ENCODE results near the gene ST8SIA5. TPM values are rescaled to one million over a fixed set of nuclear protein-coding genes. Genes with fewer than 3 reads are reported as not detected.

Gene ST8SIA5
- polyA plus RNA-seq, 6 donors from 2014 or later, result not detected

- H3K27ac Mint-ChIP-seq, result no peak overlapping the region
- DNase-seq (no peak), ATAC-seq (ENCODE audit: low read depth in 2 of 2) (no peak)
- no peaks in the 10 kb centered on the region for H3K9me3 Mint-ChIP-seq
- peaks cover 14 to 20% (median 18%) of the 10 kb centered on the region in 3 donors for H3K4me1 Mint-ChIP-seq
- no peaks in the 10 kb centered on the region for H3K36me3 Mint-ChIP-seq
- H3K27me3 Mint-ChIP-seq, result peaks cover 48 to 80% (median 52%) of the 10 kb centered on the region in 3 donors
- H3K4me3 Mint-ChIP-seq, result peak overlapping the region in 1 of 8 donors; percentile 1
These were observed 3.0 kb upstream of the ST8SIA5 start for GRCh38 chr18:46759890-46760289.

DNA sequence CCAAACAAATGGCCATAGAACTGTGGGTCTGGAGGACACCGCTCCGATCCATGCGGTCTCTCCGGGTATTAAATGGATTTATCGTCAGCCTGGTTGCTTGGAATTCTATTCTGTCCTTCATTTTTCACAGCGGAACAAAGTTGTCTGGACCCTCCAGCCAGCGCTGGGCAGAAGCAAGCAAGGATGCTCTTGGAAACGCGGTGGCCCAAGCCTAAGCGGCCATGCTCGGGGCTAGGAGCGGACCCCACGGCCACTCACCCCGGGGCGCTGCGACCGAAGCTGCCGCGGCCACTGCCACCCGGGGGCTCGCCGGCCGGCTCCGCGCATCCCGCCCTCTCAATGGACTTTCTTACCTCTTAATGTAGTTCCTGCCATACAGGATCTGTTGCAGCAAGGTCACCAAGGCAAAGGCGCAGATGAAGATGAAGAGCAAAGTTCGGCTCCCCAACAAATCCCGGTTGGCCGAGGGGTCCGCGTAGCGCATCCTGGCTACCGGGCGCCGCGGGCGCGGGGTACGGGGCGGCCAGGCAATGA is 761 bp downstream of the ST8SIA5 start:
- Mint-ChIP-seq H3K27ac (no peak overlapping the region), H3K9me3 (peaks cover 0 to 5% (median 0%) of the 10 kb centered on the region in 7 donors), H3K4me3 (peak overlapping the region; percentile 44 to 82 (median 67)), H3K4me1 (peaks cover 24 to 28% (median 27%) of the 10 kb centered on the region in 3 donors), H3K36me3 (no peaks in the 10 kb centered on the region), H3K27me3 (peaks cover 47 to 78% (median 48%) of the 10 kb centered on the region in 3 donors)
- ATAC-seq (ENCODE audit: low read depth in 2 of 2) (peak in 1 of 2 donors; percentile 13), DNase-seq (no peak)

- DNase-seq (no peak), ATAC-seq (ENCODE audit: low read depth in 2 of 2) (no peak)
- Mint-ChIP-seq H3K4me3 (peak overlapping the region; percentile 44 to 82 (median 67)), H3K4me1 (peaks cover 24 to 28% (median 27%) of the 10 kb centered on the region in 3 donors), H3K36me3 (no peaks in the 10 kb centered on the region), H3K27me3 (peaks cover 42 to 72% (median 48%) of the 10 kb centered on the region in 3 donors), H3K27ac (peak overlapping the region in 1 of 6 donors; percentile 49), H3K9me3 (peaks cover 0 to 7% (median 0%) of the 10 kb centered on the region in 7 donors)
These were observed 1.4 kb downstream of the ST8SIA5 start for GRCh38 chr18:46755315-46756024.

DNA sequence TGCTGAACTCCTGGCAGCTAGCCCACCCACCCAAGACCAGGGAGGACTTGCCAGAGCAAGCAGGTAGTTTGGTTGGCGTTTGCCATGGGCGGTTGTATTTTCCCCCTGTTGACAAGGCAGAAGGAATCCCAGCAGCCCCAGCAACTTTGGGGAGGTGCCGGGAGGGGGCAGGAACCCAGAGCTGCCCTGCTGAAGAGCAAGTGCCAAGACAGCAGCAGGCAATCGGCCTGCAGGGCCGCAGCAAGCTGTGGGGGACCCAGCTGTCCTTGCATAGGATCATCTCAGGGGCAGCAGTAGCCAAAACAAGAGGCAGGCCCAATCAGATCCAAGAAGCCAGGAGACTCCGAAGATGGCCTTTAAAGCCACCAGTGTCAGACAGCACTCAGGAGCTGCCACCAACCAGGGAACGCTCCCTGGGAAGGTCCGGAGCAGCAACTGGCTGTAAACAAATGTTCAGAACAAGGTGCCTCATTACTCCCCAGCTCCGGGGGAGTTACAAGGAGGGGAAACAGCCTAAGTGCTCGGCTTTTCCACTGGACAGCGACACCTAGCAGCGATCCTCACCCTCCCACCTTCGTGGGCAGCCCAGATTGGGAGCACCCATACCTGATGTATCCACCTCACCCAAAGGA is 2.1 kb downstream of the ST8SIA5 start:
- H3K27me3 Mint-ChIP-seq, result peaks cover 37 to 66% (median 46%) of the 10 kb centered on the region in 3 donors

DNA sequence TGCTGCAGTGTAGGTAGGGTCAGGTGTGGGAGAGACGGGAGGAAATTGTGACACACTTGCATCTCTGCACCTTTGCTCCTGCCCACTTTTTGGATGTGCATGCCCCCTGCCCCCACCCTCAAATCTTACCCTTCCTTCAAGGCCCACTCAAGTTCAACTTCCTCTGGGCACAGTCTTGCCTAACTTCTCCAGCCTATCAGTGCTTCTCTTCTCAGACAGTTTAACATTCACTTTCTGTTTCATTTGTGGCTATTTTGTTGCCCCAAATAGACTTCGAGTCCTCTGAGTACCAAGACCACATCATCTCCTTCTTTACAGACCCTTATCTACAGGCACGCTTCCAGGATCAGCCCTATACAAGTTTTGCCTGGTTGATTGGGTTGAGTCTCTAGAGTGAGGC is 2.7 kb downstream of the ST8SIA5 start:
- ATAC-seq (ENCODE audit: low read depth in 2 of 2) (no peak), DNase-seq (no peak)
- peaks cover 24 to 28% (median 27%) of the 10 kb centered on the region in 3 donors for H3K4me1 Mint-ChIP-seq
- peaks cover 31 to 60% (median 41%) of the 10 kb centered on the region in 3 donors for H3K27me3 Mint-ChIP-seq
- peak overlapping the region in 1 of 8 donors; percentile 52 for H3K4me3 Mint-ChIP-seq
- H3K9me3 Mint-ChIP-seq, result peaks cover 0 to 7% (median 0%) of the 10 kb centered on the region in 7 donors
- H3K27ac Mint-ChIP-seq, result no peak overlapping the region
- no peaks in the 10 kb centered on the region for H3K36me3 Mint-ChIP-seq

More for the DNA sequence above, 2.1 kb downstream of the ST8SIA5 start:
- Mint-ChIP-seq H3K4me1 (peaks cover 24 to 28% (median 27%) of the 10 kb centered on the region in 3 donors), H3K27ac (no peak overlapping the region), H3K36me3 (no peaks in the 10 kb centered on the region), H3K4me3 (peak overlapping the region in 2 of 8 donors; percentile 26 to 72), H3K9me3 (peaks cover 0 to 7% (median 0%) of the 10 kb centered on the region in 7 donors)
- DNase-seq (no peak), ATAC-seq (ENCODE audit: low read depth in 2 of 2) (no peak)

GRCh38 chr18:46751882-46752281 is 5.0 kb downstream of the ST8SIA5 start:
- DNase-seq (no peak), ATAC-seq (ENCODE audit: low read depth in 2 of 2) (no peak)
- peaks cover 0 to 7% (median 0%) of the 10 kb centered on the region in 7 donors for H3K9me3 Mint-ChIP-seq
- H3K27me3 Mint-ChIP-seq, result peaks cover 18 to 43% (median 27%) of the 10 kb centered on the region in 3 donors
- no peak overlapping the region for H3K27ac Mint-ChIP-seq
- H3K36me3 Mint-ChIP-seq, result no peaks in the 10 kb centered on the region
- H3K4me3 Mint-ChIP-seq, result no peak overlapping the region
- H3K4me1 Mint-ChIP-seq, result peaks cover 18 to 21% (median 19%) of the 10 kb centered on the region in 3 donors

DNA sequence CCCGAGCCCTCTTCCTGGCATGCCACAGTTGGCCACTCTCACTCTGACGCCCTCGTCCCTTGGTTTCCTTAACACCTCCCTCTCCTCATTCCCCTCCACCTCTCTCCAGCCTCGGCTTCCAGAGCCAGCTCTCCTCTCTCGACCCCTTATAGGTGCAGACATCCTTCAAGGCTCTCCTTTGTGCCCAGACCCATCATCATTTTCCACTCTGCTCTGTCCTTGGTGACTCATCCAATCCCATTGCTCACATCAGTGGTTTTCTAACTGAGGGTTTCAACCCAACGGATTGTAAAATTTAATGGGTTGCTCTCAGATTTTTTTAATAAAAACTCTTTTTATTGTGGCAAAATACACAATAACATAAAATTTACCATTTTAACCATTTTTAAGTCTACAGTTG is 6.2 kb downstream of the ST8SIA5 start:
- no peaks in the 10 kb centered on the region for H3K36me3 Mint-ChIP-seq
- peaks cover 11 to 17% (median 12%) of the 10 kb centered on the region in 3 donors for H3K4me1 Mint-ChIP-seq
- peaks cover 0 to 15% (median 5%) of the 10 kb centered on the region in 7 donors for H3K9me3 Mint-ChIP-seq
- ATAC-seq (ENCODE audit: low read depth in 2 of 2), result no peak
- peaks cover 13 to 33% (median 25%) of the 10 kb centered on the region in 3 donors for H3K27me3 Mint-ChIP-seq
- peak overlapping the region in 1 of 6 donors; percentile 45 for H3K27ac Mint-ChIP-seq
- H3K4me3 Mint-ChIP-seq, result no peak overlapping the region
- DNase-seq, result no peak

DNA sequence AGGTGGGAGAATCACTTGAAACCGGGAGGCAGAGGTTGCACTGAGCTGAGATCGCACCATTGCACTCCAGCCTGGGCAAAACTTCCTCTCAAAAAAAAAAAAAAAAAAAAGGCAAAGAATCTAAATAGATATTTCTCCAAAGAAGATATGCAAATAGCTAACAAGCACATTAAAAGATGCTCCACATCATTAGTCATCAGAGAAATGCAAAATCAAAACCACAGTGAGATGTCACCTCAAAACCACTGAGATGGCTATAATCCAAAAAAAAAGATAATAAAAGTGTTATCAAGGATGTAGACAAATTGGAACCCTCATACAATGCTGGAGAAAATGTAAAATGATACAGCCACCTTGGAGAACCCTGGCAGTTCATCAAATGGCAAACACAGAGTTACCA is 8.4 kb downstream of the ST8SIA5 start:
- no peak for DNase-seq
- H3K36me3 Mint-ChIP-seq, result no peaks in the 10 kb centered on the region
- ATAC-seq (ENCODE audit: low read depth in 2 of 2), result no peak
- H3K27me3 Mint-ChIP-seq, result peaks cover 1 to 37% (median 23%) of the 10 kb centered on the region in 3 donors
- no peaks in the 10 kb centered on the region for H3K4me1 Mint-ChIP-seq
- no peak overlapping the region for H3K27ac Mint-ChIP-seq
- peaks cover 0 to 16% (median 5%) of the 10 kb centered on the region in 7 donors for H3K9me3 Mint-ChIP-seq
- no peak overlapping the region for H3K4me3 Mint-ChIP-seq

DNA sequence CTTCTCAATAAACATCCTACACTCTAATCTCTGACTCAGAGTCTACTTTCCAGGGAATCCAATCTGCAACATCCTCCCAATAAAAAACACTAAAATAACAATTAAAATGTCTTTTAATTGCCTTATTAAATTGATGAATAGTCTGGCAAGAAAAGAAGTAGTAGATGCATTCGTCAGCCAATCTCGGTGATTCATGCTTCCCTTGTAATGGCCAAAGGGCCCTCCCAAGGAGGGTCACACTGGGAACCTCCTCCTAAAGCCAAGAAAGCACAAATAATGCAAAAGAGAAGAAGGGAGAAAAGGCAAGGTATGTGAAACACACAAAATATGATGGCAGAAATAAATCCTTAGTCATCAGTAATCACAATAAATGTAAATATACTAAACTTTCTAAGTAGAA is 16.8 kb downstream of the ST8SIA5 start:
- H3K36me3 Mint-ChIP-seq, result peaks cover 0 to 13% of the 10 kb centered on the region in 2 donors
- ATAC-seq (ENCODE audit: low read depth in 2 of 2) (no peak), DNase-seq (no peak)
- H3K27me3 Mint-ChIP-seq, result peaks cover 23 to 57% (median 57%) of the 10 kb centered on the region in 3 donors
- no peak overlapping the region for H3K27ac Mint-ChIP-seq
- peaks cover 4 to 11% (median 9%) of the 10 kb centered on the region in 7 donors for H3K9me3 Mint-ChIP-seq
- H3K4me1 Mint-ChIP-seq, result no peaks in the 10 kb centered on the region
- H3K4me3 Mint-ChIP-seq, result no peak overlapping the region

DNA sequence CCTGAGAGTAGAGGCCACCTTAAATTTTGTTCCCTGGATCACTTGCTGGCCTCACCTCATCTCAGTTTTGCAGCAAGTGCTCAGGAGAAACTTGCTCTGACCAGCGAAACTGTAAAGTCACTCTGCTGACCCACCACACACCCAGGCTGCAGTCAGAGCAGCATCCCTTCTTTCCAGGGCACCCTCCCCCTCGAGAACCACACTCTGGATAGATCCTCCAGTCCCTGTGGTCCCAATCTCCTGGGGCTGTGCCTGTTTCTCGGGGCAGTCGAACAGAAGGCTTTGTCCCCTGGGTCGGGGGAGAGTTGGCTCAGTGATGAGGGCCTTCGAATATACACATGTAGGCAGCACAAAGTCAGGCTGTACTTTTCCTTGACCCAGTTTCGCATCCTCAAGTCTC is 18.4 kb downstream of the ST8SIA5 start:
- H3K4me1 Mint-ChIP-seq, result no peaks in the 10 kb centered on the region
- H3K27me3 Mint-ChIP-seq, result peaks cover 26 to 47% (median 42%) of the 10 kb centered on the region in 3 donors
- no peak overlapping the region for H3K27ac Mint-ChIP-seq
- H3K4me3 Mint-ChIP-seq, result no peak overlapping the region
- peaks cover 3 to 11% (median 7%) of the 10 kb centered on the region in 7 donors for H3K9me3 Mint-ChIP-seq
- ATAC-seq (ENCODE audit: low read depth in 2 of 2) (no peak), DNase-seq (no peak)
- peaks cover 0 to 13% of the 10 kb centered on the region in 2 donors for H3K36me3 Mint-ChIP-seq

DNA sequence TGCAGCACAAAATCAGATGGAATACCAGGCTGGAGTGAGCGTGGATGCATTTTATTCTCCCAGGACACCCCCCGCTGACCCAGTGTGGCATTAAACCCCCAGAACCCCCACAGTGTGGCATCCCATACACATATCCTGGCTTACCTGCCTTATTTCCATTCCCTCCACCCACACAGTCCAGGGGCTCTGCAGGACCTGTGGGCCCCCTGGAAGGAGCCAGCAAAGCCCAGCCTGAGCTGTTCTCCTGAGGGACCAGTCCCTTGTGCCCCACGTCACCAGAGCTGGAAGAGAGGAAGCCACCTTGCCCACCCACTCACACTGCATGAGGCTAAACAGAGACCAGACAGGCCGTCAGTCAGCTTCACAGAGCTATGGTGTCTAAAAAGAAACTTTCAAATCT is 20.1 kb downstream of the ST8SIA5 start:
- Mint-ChIP-seq H3K36me3 (peaks cover 0 to 8% of the 10 kb centered on the region in 2 donors), H3K27ac (no peak overlapping the region), H3K4me1 (no peaks in the 10 kb centered on the region), H3K9me3 (peaks cover 0 to 15% (median 8%) of the 10 kb centered on the region in 7 donors), H3K4me3 (no peak overlapping the region), H3K27me3 (peaks cover 21 to 37% (median 31%) of the 10 kb centered on the region in 3 donors)
- DNase-seq (no peak), ATAC-seq (ENCODE audit: low read depth in 2 of 2) (no peak)

DNA sequence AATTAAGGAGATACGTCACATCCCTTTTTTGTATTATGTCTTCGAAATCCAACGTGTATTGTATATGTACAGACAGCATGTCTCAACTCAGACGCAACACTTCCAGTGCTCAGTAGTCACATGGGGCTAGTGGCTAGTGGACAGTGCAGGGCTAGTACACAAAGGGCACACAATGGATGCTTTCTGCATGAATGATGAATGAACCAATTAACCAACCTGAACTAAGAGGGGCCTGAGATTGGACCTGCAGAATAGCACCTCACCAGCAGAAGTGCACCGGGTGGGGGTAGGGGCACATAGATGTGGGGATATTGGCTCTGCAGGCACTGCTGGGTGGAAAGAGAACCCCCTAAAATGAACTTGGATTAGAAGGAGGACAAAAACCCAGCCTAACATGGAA is 20.7 kb downstream of the ST8SIA5 start:
- H3K27ac Mint-ChIP-seq, result no peak overlapping the region
- no peak for ATAC-seq (ENCODE audit: low read depth in 2 of 2)

GRCh38 chr18:46734981-46735380 is 21.9 kb downstream of the ST8SIA5 start:
- DNase-seq (no peak), ATAC-seq (ENCODE audit: low read depth in 2 of 2) (no peak)
- H3K9me3 Mint-ChIP-seq, result peaks cover 5 to 30% (median 19%) of the 10 kb centered on the region in 7 donors
- H3K4me1 Mint-ChIP-seq, result no peaks in the 10 kb centered on the region
- peaks cover 17 to 32% (median 28%) of the 10 kb centered on the region in 3 donors for H3K27me3 Mint-ChIP-seq
- no peak overlapping the region for H3K27ac Mint-ChIP-seq
- H3K36me3 Mint-ChIP-seq, result peaks cover 0 to 16% of the 10 kb centered on the region in 2 donors
- no peak overlapping the region for H3K4me3 Mint-ChIP-seq

More for the DNA sequence above, 20.7 kb downstream of the ST8SIA5 start:
- Mint-ChIP-seq H3K4me1 (no peaks in the 10 kb centered on the region), H3K4me3 (no peak overlapping the region), H3K9me3 (peaks cover 0 to 21% (median 11%) of the 10 kb centered on the region in 7 donors), H3K27me3 (peaks cover 17 to 37% (median 31%) of the 10 kb centered on the region in 3 donors), H3K36me3 (peaks cover 0 to 8% of the 10 kb centered on the region in 2 donors)
- DNase-seq, result no peak
